GM10266 (cell line): ENCODE measurements around the gene STXBP5.

Experiments used
- DNase-seq: peaks from one replicate; pipeline ENCODE4 v3.0.0; 2012; ENCODE audit errors: extremely low spot score
- CTCF ChIP-seq: IDR thresholded peaks from 2 replicates; pipeline ENCODE4 v1.5.1; 2012; ENCODE audit warnings: mild to moderate bottlenecking, low read depth; ENCODE audit not compliant: control insufficient read depth, insufficient read depth; ENCODE audit errors: missing control alignments

Gene STXBP5

GRCh38 chr6:147217840-147218404, 13.7 kb downstream of the STXBP5 start:
- no peak for DNase-seq
- no peak for TF ChIP-seq CTCF

GRCh38 chr6:147218797-147219196, 14.6 kb downstream of the STXBP5 start:
- no peak for DNase-seq
- no peak for TF ChIP-seq CTCF

GRCh38 chr6:147219463-147219862, 15.2 kb downstream of the STXBP5 start:
- no peak for TF ChIP-seq CTCF

GRCh38 chr6:147220345-147220744, 16.1 kb downstream of the STXBP5 start:
- no peak for DNase-seq
- TF ChIP-seq CTCF = no peak

More at GRCh38 chr6:147219463-147219862, 15.2 kb downstream of the STXBP5 start:
- DNase-seq = no peak

- no peak for TF ChIP-seq CTCF
- no peak for DNase-seq
Measured at GRCh38 chr6:147221739-147222138, 17.5 kb downstream of the STXBP5 start.

- no peak for DNase-seq
- TF ChIP-seq CTCF = no peak
Measured at GRCh38 chr6:147222160-147222838, 18.1 kb downstream of the STXBP5 start.

GRCh38 chr6:147223736-147224135, 19.5 kb downstream of the STXBP5 start:
- no peak for TF ChIP-seq CTCF
- DNase-seq = no peak
